AG08395 (cell line): Measurements from ENCODE around the gene KSR2.
A peak's percentile ranks its signal among the peaks of the same experiment; 100 is the strongest.

Experiments
- DNase-seq: peaks from one replicate; pipeline ENCODE4 v3.0.0; 2012; ENCODE audit warnings: mixed read lengths, low spot score

Gene KSR2

GRCh38 chr12:117494833-117495655 is 473.7 kb downstream of the KSR2 start:
- no peak for DNase-seq

- no peak for DNase-seq
Observed at GRCh38 chr12:117491711-117492110, 477.1 kb downstream of the KSR2 start.

- DNase-seq = no peak
Observed at GRCh38 chr12:117490130-117490529, 478.7 kb downstream of the KSR2 start.

GRCh38 chr12:117489671-117490070 is 479.1 kb downstream of the KSR2 start:
- peak; percentile 76 for DNase-seq

- peak; percentile 89 for DNase-seq
Observed at GRCh38 chr12:117486840-117487659, 481.7 kb downstream of the KSR2 start.

GRCh38 chr12:117485984-117486839 is 482.6 kb downstream of the KSR2 start:
- DNase-seq = no peak

GRCh38 chr12:117484901-117485300 is 483.9 kb downstream of the KSR2 start:
- DNase-seq = no peak

GRCh38 chr12:117483501-117483900 is 485.3 kb downstream of the KSR2 start:
- no peak for DNase-seq

- DNase-seq = no peak
Observed at GRCh38 chr12:117481470-117481869, 487.3 kb downstream of the KSR2 start.

- DNase-seq = no peak
Observed at GRCh38 chr12:117476341-117476740, 492.4 kb downstream of the KSR2 start.

GRCh38 chr12:117473856-117474255 is 494.9 kb downstream of the KSR2 start:
- no peak for DNase-seq

- DNase-seq = no peak
Observed at GRCh38 chr12:117472983-117473382, 495.8 kb downstream of the KSR2 start.

GRCh38 chr12:117470804-117471203 is 498.0 kb downstream of the KSR2 start:
- no peak for DNase-seq

GRCh38 chr12:117469883-117470483 is 498.8 kb downstream of the KSR2 start:
- DNase-seq = no peak

GRCh38 chr12:117468016-117468415 is 500.8 kb downstream of the KSR2 start:
- no peak for DNase-seq

- no peak for DNase-seq
Observed at GRCh38 chr12:117467588-117467987, 501.2 kb downstream of the KSR2 start.

GRCh38 chr12:117466677-117467362 is 502.0 kb downstream of the KSR2 start:
- no peak for DNase-seq

GRCh38 chr12:117461732-117462131 is 507.1 kb downstream of the KSR2 start:
- no peak for DNase-seq

- DNase-seq = no peak
Observed at GRCh38 chr12:117459229-117459628, 509.6 kb downstream of the KSR2 start.

- DNase-seq = no peak
Observed at GRCh38 chr12:117457189-117457588, 511.6 kb downstream of the KSR2 start.

- DNase-seq = no peak
Observed at GRCh38 chr12:117456076-117456475, 512.7 kb downstream of the KSR2 start.
